ENCODE measurements around the gene LEKR1. TPM values are rescaled to one million over a fixed set of nuclear protein-coding genes. Genes with fewer than 3 reads are reported as not detected.

LEKR1 gene
- total RNA-seq, 1 experiment from 2014 or later = not detected

GRCh38 chr3:157058392-157059071 lies 232.4 kb downstream of the LEKR1 start:
- no peak for DNase-seq (ENCODE audit: low read depth, low spot score)
- in situ Hi-C loops (cut with HindIII; ENCODE audit: low pct_unique_long_range_greater_than_20kb, low sequenced_read_pairs) = no loop called here

- DNase-seq (ENCODE audit: low read depth, low spot score) = no peak
- in situ Hi-C loops (cut with HindIII; ENCODE audit: low pct_unique_long_range_greater_than_20kb, low sequenced_read_pairs) = no loop called here
These were observed 233.0 kb downstream of the LEKR1 start for GRCh38 chr3:157059181-157059580.

- no peak for DNase-seq (ENCODE audit: low read depth, low spot score)
- in situ Hi-C loops (cut with HindIII; ENCODE audit: low pct_unique_long_range_greater_than_20kb, low sequenced_read_pairs) = no loop called here
These were observed 233.5 kb downstream of the LEKR1 start for GRCh38 chr3:157059661-157060060.

GRCh38 chr3:157061265-157061664 lies 235.1 kb downstream of the LEKR1 start:
- DNase-seq (ENCODE audit: low read depth, low spot score) = no peak
- in situ Hi-C loops (cut with HindIII; ENCODE audit: low pct_unique_long_range_greater_than_20kb, low sequenced_read_pairs) = no loop called here

- no peak for DNase-seq (ENCODE audit: low read depth, low spot score)
- in situ Hi-C loops (cut with HindIII; ENCODE audit: low pct_unique_long_range_greater_than_20kb, low sequenced_read_pairs) = no loop called here
These were observed 237.3 kb downstream of the LEKR1 start for GRCh38 chr3:157063469-157063868.

GRCh38 chr3:157063926-157064325 lies 237.8 kb downstream of the LEKR1 start:
- in situ Hi-C loops (cut with HindIII; ENCODE audit: low pct_unique_long_range_greater_than_20kb, low sequenced_read_pairs) = no loop called here
- DNase-seq (ENCODE audit: low read depth, low spot score) = no peak

- in situ Hi-C loops (cut with HindIII; ENCODE audit: low pct_unique_long_range_greater_than_20kb, low sequenced_read_pairs) = no loop called here
These were observed 238.2 kb downstream of the LEKR1 start for GRCh38 chr3:157064402-157064801.

GRCh38 chr3:157065201-157065600 lies 239.0 kb downstream of the LEKR1 start:
- in situ Hi-C loops (cut with HindIII; ENCODE audit: low pct_unique_long_range_greater_than_20kb, low sequenced_read_pairs) = no loop called here

More at GRCh38 chr3:157064402-157064801, 238.2 kb downstream of the LEKR1 start:
- DNase-seq (ENCODE audit: low read depth, low spot score) = no peak

GRCh38 chr3:157066335-157067098 lies 240.4 kb downstream of the LEKR1 start:
- no peak for DNase-seq (ENCODE audit: low read depth, low spot score)
- in situ Hi-C loops (cut with HindIII; ENCODE audit: low pct_unique_long_range_greater_than_20kb, low sequenced_read_pairs) = no loop called here

More at GRCh38 chr3:157065201-157065600, 239.0 kb downstream of the LEKR1 start:
- DNase-seq (ENCODE audit: low read depth, low spot score) = no peak

- in situ Hi-C loops (cut with HindIII; ENCODE audit: low pct_unique_long_range_greater_than_20kb, low sequenced_read_pairs) = no loop called here
These were observed 241.0 kb downstream of the LEKR1 start for GRCh38 chr3:157067114-157067513.

GRCh38 chr3:157069406-157069805 lies 243.3 kb downstream of the LEKR1 start:
- in situ Hi-C loops (cut with HindIII; ENCODE audit: low pct_unique_long_range_greater_than_20kb, low sequenced_read_pairs) = no loop called here

More at GRCh38 chr3:157067114-157067513, 241.0 kb downstream of the LEKR1 start:
- no peak for DNase-seq (ENCODE audit: low read depth, low spot score)

GRCh38 chr3:157069846-157070677 lies 243.9 kb downstream of the LEKR1 start:
- DNase-seq (ENCODE audit: low read depth, low spot score) = no peak
- in situ Hi-C loops (cut with HindIII; ENCODE audit: low pct_unique_long_range_greater_than_20kb, low sequenced_read_pairs) = no loop called here

More at GRCh38 chr3:157069406-157069805, 243.3 kb downstream of the LEKR1 start:
- no peak for DNase-seq (ENCODE audit: low read depth, low spot score)

GRCh38 chr3:157070678-157070999 lies 244.5 kb downstream of the LEKR1 start:
- in situ Hi-C loops (cut with HindIII; ENCODE audit: low pct_unique_long_range_greater_than_20kb, low sequenced_read_pairs) = no loop called here

GRCh38 chr3:157071744-157072525 lies 245.8 kb downstream of the LEKR1 start:
- DNase-seq (ENCODE audit: low read depth, low spot score) = no peak
- in situ Hi-C loops (cut with HindIII; ENCODE audit: low pct_unique_long_range_greater_than_20kb, low sequenced_read_pairs) = no loop called here

More at GRCh38 chr3:157070678-157070999, 244.5 kb downstream of the LEKR1 start:
- DNase-seq (ENCODE audit: low read depth, low spot score) = no peak

GRCh38 chr3:157073810-157074209 lies 247.7 kb downstream of the LEKR1 start:
- in situ Hi-C loops (cut with HindIII; ENCODE audit: low pct_unique_long_range_greater_than_20kb, low sequenced_read_pairs) = no loop called here
- DNase-seq (ENCODE audit: low read depth, low spot score) = no peak

- in situ Hi-C loops (cut with HindIII; ENCODE audit: low pct_unique_long_range_greater_than_20kb, low sequenced_read_pairs) = no loop called here
- no peak for DNase-seq (ENCODE audit: low read depth, low spot score)
These were observed 248.3 kb downstream of the LEKR1 start for GRCh38 chr3:157074490-157074889.

GRCh38 chr3:157074981-157075380 lies 248.8 kb downstream of the LEKR1 start:
- DNase-seq (ENCODE audit: low read depth, low spot score) = no peak
- in situ Hi-C loops (cut with HindIII; ENCODE audit: low pct_unique_long_range_greater_than_20kb, low sequenced_read_pairs) = no loop called here
